Heart left ventricle (tissue), 16 donors: ENCODE data around the gene TSPAN19. TPM values are rescaled to one million over a fixed set of nuclear protein-coding genes. Genes with fewer than 3 reads are reported as not detected.

Source experiments
- ATAC-seq, 4 donors: fragments of 200-7000 bp; cut with Tn5 transposase; one replicate each; pipeline ENCODE4 v1.9.1; 2020 to 2022; ENCODE audit warnings: moderate library complexity in 4 of 4, mild to moderate bottlenecking in 3 of 4, moderate number of reproducible peaks in 1 of 4
- DNase-seq, 5 donors: peaks; one replicate each; pipeline ENCODE4 v3.0.0-alpha.2; 2020
- H3K27ac ChIP-seq, 12 donors: fragments of 200-600 bp; sonication (generic) in 4 of 12; one replicate each; pipeline versions ENCODE4 v1.5.0 to v1.8.0; 2016 to 2022; ENCODE audit warnings: mild to moderate bottlenecking in 2 of 12
- H3K27me3 ChIP-seq, 9 donors: fragments of 200-600 bp; sonication (generic) in 2 of 9; one replicate each; pipeline versions ENCODE4 v1.5.1 to v1.8.0; 2016 to 2022; ENCODE audit warnings: mild to moderate bottlenecking in 3 of 9
- H3K36me3 ChIP-seq, 9 donors: fragments of 200-600 bp; sonication (generic) in 2 of 9; one replicate each; pipeline versions ENCODE4 v1.5.0 to v1.8.0; 2018 to 2022; ENCODE audit warnings: mild to moderate bottlenecking in 2 of 9
- H3K4me1 ChIP-seq, 12 donors: fragments of 200-600 bp; sonication (generic) in 4 of 12; one replicate each; pipeline versions ENCODE4 v1.5.0 to v1.8.0; 2016 to 2022; ENCODE audit warnings: mild to moderate bottlenecking in 3 of 12
- H3K4me3 ChIP-seq, 12 donors: fragments of 200-600 bp; sonication (generic) in 4 of 12; one replicate each; pipeline versions ENCODE4 v1.5.0 to v1.8.0; 2017 to 2022; ENCODE audit warnings: mild to moderate bottlenecking in 9 of 12, moderate library complexity in 4 of 12
- H3K9me3 ChIP-seq, 12 donors: fragments of 200-600 bp; sonication (generic) in 4 of 12; one replicate each; pipeline versions ENCODE4 v1.5.0 to v1.8.0; 2016 to 2022; ENCODE audit warnings: mild to moderate bottlenecking in 1 of 12
- CTCF ChIP-seq, 12 donors: fragments of 200-600 bp; sonication (generic) in 4 of 12; IDR thresholded peaks; one replicate each; pipeline versions ENCODE4 v1.5.0 to v1.8.0; 2018 to 2022; ENCODE audit warnings: antibody characterized with exemption in 12 of 12, mild to moderate bottlenecking in 5 of 12
- POLR2A ChIP-seq, 2 donors: fragments of 450-650 bp; IDR thresholded peaks; one replicate each; pipeline ENCODE4 v1.6.1; 2017; ENCODE audit warnings: antibody characterized with exemption in 2 of 2, mild to moderate bottlenecking in 2 of 2, moderate library complexity in 2 of 2
- WGBS, 4 donors: extraction: QIAGEN DNeasy Blood & Tissue Kit in 2 of 4; methylation state at CpG; one replicate each; pipeline versions ENCODE4 v1.1.5 to v1.1.7; 2013 to 2018; 5-methylcytosine and 5-hydroxymethylcytosine counted together
- intact Hi-C, 10 donors: fragments of 100-400 bp; cut with DNase I; formaldehyde crosslinking; loops; one replicate each; pipeline versions ENCODE4 v1.11.1 to v1.14.2; 2022
- long read RNA-seq, 3 donors: library from polyadenylated mRNA; unstranded; transcript quantifications; one replicate each; pipeline ENCODE4 v2.0.0, GENCODE V29; 2020 to 2021
- polyA plus RNA-seq, 2 donors: library from polyadenylated mRNA; stranded (reverse); fragments of 200-250 nt; gene quantifications; one replicate each; pipeline ENCODE4 v1.2.3, GENCODE V29; 2013
- total RNA-seq, 9 donors: library from RNA; depleted of rRNA in 2 of 9; stranded (reverse); fragments of >200 nt in 2 of 9; fragmentation: NEBNext Ultra II Directional in 3 of 9; extraction: Animal tissue kit (Norgen Biotek cat#: 25700) in 3 of 9; gene quantifications; one replicate each; pipeline versions ENCODE4 v1.1.0 to v1.2.4, GENCODE V29; 2016 to 2023
- donor health status: ischemic (EF 13 %, LVEDD 7.1; RV severe dilation, severe dysfunction).
- donor health status: healthy with polysubstance abuse.
- donor health status: DM: no; HTN: yes; CAD: no.
- donor health status: DM: no; HTN: no; CAD: no.
- donor health status: ischemic (EF 25% LVEDD 6.9; RV normal size, moderate dysfunction).
- donor health status: ischemic (EF 25% LVEDD 5.7; RV mildly dilated, moderate dysfunction).
- donor health status: healthy.
- donor health status: DM: yes; HTN: yes; CAD: no.
- donor health status: ischemic (EF 35%, LVEDD 5.7; RV mildly dilated, moderate dysfunction).
- donor health status: nonischemic (EF 11% LVEDD 7.7; RV severe dilation, severe dysfunction).
- donor health status: DM: yes; HTN: yes; CAD: no.
- donor health status: PGD.
- donor health status: ischemic (EF 29% LVEDD 5.4; RV normal size, mild dysfunction).
- donor health status: nonischemic (EF 23%, LVEDD 6.1; RV moderate dilation, normal function).

The TSPAN19 gene
- under 1 TPM in 2 of 9 donors, not detected in 7; 0.39 to 0.47 TPM for total RNA-seq
- under 1 TPM in 1 of 2 donors, not detected in 1; 0.11 TPM for polyA plus RNA-seq
- long read RNA-seq, donor 1, result 0 reads
- long read RNA-seq, donor 2, result 0 reads
- long read RNA-seq, donor 3, result 0 reads

GRCh38 chr12:85036234-85036707, at the start of gene TSPAN19, which contains the start of gene LRRIQ1:
TSPAN19 (minus strand) TSS chr12:85036277; CDS start chr12:85029946, 6,331 bp downstream.
LRRIQ1 (plus strand) TSS chr12:85036351; CDS start chr12:85038177, 1,826 bp downstream.
- no peaks in the 10 kb centered on the region for H3K4me1 ChIP-seq
- no peak within 1 kb of the TSS for H3K27ac ChIP-seq
- H3K36me3 ChIP-seq, result no peaks in the 10 kb centered on the region
- peak within 1 kb of the TSS; percentile 7 to 59 (median 50) for H3K4me3 ChIP-seq
- no peaks in the 10 kb centered on the region for H3K9me3 ChIP-seq
- intact Hi-C loops, result no loop called here
- DNase-seq, result peak; percentile 29 to 62 (median 54)
- ATAC-seq, result peak; percentile 61 to 91 (median 88)
- TF ChIP-seq POLR2A (IDR thresholded peaks at IDR 0.05), result no peak
- no peak for TF ChIP-seq CTCF (IDR thresholded peaks at IDR 0.05)
- 1 to 2% (median 1%) methylated on average over 22 of the region's 22 CpGs for WGBS, 4 donors
- H3K27me3 ChIP-seq, result peaks cover 0 to 18% (median 0%) of the 10 kb centered on the region in 9 donors

DNA sequence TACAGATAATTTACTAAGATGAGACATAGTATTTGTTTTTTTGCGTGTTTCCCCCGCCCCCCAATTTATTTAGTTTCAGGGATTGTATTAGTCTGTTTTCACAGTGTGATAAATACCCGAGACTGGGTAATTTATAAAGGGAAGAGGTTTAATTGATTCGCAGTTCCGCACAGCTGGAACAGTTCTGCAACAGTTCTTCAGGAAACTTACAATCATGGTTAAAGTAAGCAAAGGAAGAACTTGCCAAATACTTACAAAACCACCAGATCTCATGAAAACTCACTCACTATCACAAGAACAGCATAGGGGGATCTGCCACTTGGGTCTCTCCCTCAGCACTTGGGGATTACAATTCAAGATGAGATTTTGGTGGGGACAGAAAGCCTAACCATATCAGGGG, 49.0 kb upstream of the TSPAN19 start:
- H3K27me3 ChIP-seq, result no peaks in the 10 kb centered on the region
- no peaks in the 10 kb centered on the region for H3K4me1 ChIP-seq
- no peak overlapping the region for H3K4me3 ChIP-seq
- H3K9me3 ChIP-seq, result peaks cover 0 to 7% (median 0%) of the 10 kb centered on the region in 12 donors
- TF ChIP-seq CTCF (IDR thresholded peaks at IDR 0.05) (no peak), POLR2A (IDR thresholded peaks at IDR 0.05) (no peak)
- ATAC-seq (no peak), DNase-seq (no peak)
- H3K27ac ChIP-seq, result no peak overlapping the region
- 80 to 84% (median 82%) methylated on average over 5 of the region's 5 CpGs for WGBS, 4 donors
- intact Hi-C loops, result no loop called here
- H3K36me3 ChIP-seq, result no peaks in the 10 kb centered on the region

DNA sequence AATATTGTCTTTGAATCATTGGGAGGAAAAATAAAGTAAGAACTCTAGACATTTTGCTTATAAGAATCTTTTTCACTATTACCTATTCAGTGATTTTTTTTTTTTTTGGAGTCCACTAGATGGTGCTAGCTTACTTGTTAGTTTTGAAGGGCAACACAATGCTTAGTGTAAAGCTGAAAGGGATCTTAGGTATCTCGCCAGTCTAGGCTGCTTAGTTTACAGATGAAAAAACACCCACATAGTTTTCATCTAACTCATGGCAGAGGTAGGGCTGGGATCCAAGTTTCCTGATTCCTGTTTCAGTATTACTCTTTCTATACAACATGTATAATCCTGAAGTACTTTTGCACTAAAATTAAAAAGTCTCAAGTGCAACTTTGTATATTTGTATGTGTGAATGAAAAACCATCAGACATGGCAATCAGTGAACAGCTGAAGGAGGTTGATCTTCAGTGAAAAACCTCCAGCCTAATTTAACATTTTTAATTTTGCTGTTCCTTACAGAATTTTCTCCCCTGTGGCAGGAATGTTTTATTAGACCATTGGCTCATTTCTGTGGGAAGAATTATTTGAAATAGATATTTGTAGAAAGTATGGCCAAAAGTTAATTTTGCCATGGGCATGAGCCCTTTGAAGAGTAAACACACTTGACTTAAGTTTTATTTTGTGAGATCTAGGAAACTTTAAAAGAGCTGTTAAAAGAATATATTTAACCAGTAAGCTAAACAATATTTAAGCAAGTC, 40.8 kb upstream of the TSPAN19 start:
- DNase-seq (no peak), ATAC-seq (peak in 2 of 4 donors; percentile 44 to 57)
- intact Hi-C loops, result loop anchor here in 1 of 10 donors (10.0 kb wide), 1 partner anchor 368 kb away; no protein-coding TSS in a partner anchor
- H3K4me3 ChIP-seq, result no peak overlapping the region
- H3K36me3 ChIP-seq, result no peaks in the 10 kb centered on the region
- WGBS, 4 donors, result 2 to 10% (median 4%) methylated on average over 1 of the region's 1 CpG
- no peak overlapping the region for H3K27ac ChIP-seq
- H3K27me3 ChIP-seq, result no peaks in the 10 kb centered on the region
- H3K9me3 ChIP-seq, result no peaks in the 10 kb centered on the region
- H3K4me1 ChIP-seq, result no peaks in the 10 kb centered on the region
- TF ChIP-seq POLR2A (IDR thresholded peaks at IDR 0.05) (no peak), CTCF (IDR thresholded peaks at IDR 0.05) (peak in 9 of 12 donors; percentile 21 to 53 (median 35))

GRCh38 chr12:85072826-85073225, 36.7 kb upstream of the TSPAN19 start:
- H3K4me3 ChIP-seq, result no peak overlapping the region
- ATAC-seq (no peak), DNase-seq (no peak)
- no peaks in the 10 kb centered on the region for H3K36me3 ChIP-seq
- no peaks in the 10 kb centered on the region for H3K27me3 ChIP-seq
- 69 to 82% (median 75%) methylated on average over 1 of the region's 1 CpG for WGBS, 4 donors
- H3K27ac ChIP-seq, result no peak overlapping the region
- no peak for TF ChIP-seq CTCF (IDR thresholded peaks at IDR 0.05)
- no peak for TF ChIP-seq POLR2A (IDR thresholded peaks at IDR 0.05)
- H3K9me3 ChIP-seq, result no peaks in the 10 kb centered on the region
- intact Hi-C loops, result loop anchor here in 1 of 10 donors (10.0 kb wide), 1 partner anchor 372 kb away; no protein-coding TSS in a partner anchor
- no peaks in the 10 kb centered on the region for H3K4me1 ChIP-seq
